Spleen (tissue), 7 donors: ENCODE results near the gene SRGAP3.

Source experiments
- POLR2A ChIP-seq, 3 donors: fragments of 450-650 bp; IDR thresholded peaks; one replicate each; pipeline ENCODE4 v1.5.1; 2017; ENCODE audit warnings: antibody characterized with exemption in 3 of 3, mild to moderate bottlenecking in 1 of 3
- TF ChIP-seq, protein P1 (sequence below), 11 experiments: fragments of 200-600 bp in 7 of 11; fragments of 450-650 bp in 4 of 11; sonication (generic) in 4 of 11; IDR thresholded peaks in 8 of 11; conservative IDR thresholded peaks in 3 of 11; 1 replicate in 7 of 11; 2 replicates in 4 of 11; pipeline versions ENCODE4 v1.4.0 to v1.8.0; 2016 to 2021; ENCODE audit warnings: antibody characterized with exemption in 11 of 11, inconsistent platforms in 4 of 11, mild to moderate bottlenecking in 1 of 11
- donor health status: DM: no; HTN: no; CAD: no; lungs with moderate emphysema.
- donor health status: DM: no; HTN: no; CAD: no.
- donor health status: DM: no; HTN: no; CAD: no.

DNA sequence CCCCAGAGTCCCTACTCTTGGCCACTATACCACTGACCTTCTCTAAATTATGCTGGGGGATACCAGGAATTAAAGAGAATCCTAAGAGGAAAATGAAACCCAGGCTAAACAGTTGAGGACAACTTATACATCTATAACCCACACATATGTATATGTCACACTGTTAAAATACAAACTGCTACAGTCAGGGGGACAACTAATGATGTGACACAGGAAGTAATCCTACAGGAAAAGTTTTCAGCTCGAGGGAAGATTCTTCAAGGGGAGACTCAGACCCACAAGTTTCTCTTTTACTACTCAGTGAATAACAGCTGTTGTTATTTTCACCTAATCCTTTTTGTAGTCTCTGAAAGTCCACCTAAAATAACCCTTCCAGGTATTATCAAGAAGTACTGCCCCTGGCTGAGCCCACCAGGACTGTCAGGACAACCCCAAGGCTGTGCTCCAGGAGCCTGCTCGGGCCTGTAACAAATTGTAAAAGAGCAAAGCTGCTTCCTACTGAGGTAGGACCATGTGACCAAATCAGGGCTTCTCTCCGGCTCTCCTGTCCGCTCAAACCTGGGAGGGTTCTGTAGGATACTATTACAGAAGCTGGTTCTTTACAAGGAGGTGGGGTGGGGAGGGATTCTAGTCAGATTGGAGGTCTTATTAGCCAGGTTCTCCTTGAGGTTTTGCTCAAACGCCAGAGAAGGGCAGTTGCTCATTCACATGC is 91.6 kb downstream of the SRGAP3 start:
- TF ChIP-seq, protein P1, sequence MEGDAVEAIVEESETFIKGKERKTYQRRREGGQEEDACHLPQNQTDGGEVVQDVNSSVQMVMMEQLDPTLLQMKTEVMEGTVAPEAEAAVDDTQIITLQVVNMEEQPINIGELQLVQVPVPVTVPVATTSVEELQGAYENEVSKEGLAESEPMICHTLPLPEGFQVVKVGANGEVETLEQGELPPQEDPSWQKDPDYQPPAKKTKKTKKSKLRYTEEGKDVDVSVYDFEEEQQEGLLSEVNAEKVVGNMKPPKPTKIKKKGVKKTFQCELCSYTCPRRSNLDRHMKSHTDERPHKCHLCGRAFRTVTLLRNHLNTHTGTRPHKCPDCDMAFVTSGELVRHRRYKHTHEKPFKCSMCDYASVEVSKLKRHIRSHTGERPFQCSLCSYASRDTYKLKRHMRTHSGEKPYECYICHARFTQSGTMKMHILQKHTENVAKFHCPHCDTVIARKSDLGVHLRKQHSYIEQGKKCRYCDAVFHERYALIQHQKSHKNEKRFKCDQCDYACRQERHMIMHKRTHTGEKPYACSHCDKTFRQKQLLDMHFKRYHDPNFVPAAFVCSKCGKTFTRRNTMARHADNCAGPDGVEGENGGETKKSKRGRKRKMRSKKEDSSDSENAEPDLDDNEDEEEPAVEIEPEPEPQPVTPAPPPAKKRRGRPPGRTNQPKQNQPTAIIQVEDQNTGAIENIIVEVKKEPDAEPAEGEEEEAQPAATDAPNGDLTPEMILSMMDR (IDR thresholded peaks at IDR 0.05 in 8 of 11, conservative IDR thresholded peaks at IDR 0.05 in 3 of 11), result no peak
- no peak for TF ChIP-seq POLR2A (IDR thresholded peaks at IDR 0.05)
